Nucleus accumbens (tissue), 56 donors: ENCODE measurements around the gene USP9X.
"Not testable (repeated sequence)": the region's sequence is repeated elsewhere in the genome, so short reads cannot be mapped to it uniquely, and the experiment has no call there.

Experiments
- DNase-seq, 56 donors: peaks; one replicate each; lab custom pipeline; 2025; lab: John Stamatoyannopoulos, UW

The USP9X gene

GRCh38 chrX:41084044-41084892 is 977 bp upstream of the USP9X start:
- peak; percentile 8 to 98 (median 91) for DNase-seq

GRCh38 chrX:41085512-41085877 is 250 bp downstream of the USP9X start:
- DNase-seq, result peak in 46 of 56 donors; percentile 2 to 77 (median 43)

GRCh38 chrX:41085878-41086626 is 807 bp downstream of the USP9X start:
- peak in 51 of 56 donors; percentile 2 to 79 (median 38) for DNase-seq

GRCh38 chrX:41086627-41086932 is 1.3 kb downstream of the USP9X start:
- no peak for DNase-seq

GRCh38 chrX:41087201-41087600 is 2.0 kb downstream of the USP9X start:
- no peak for DNase-seq

GRCh38 chrX:41090568-41091238 is 5.5 kb downstream of the USP9X start:
- DNase-seq, result no peak

- DNase-seq, result no peak
Measured at GRCh38 chrX:41092776-41093175, 7.5 kb downstream of the USP9X start.

GRCh38 chrX:41095174-41095573 is 9.9 kb downstream of the USP9X start:
- no peak for DNase-seq

GRCh38 chrX:41095908-41096307 is 10.7 kb downstream of the USP9X start:
- DNase-seq, result no peak

GRCh38 chrX:41096339-41096955 is 11.2 kb downstream of the USP9X start:
- DNase-seq, result no peak

GRCh38 chrX:41097326-41097725 is 12.1 kb downstream of the USP9X start:
- DNase-seq, result no peak

GRCh38 chrX:41100200-41100599 is 15.0 kb downstream of the USP9X start:
- no peak for DNase-seq

- no peak for DNase-seq
Measured at GRCh38 chrX:41100819-41101218, 15.6 kb downstream of the USP9X start.

- DNase-seq, result no peak
Measured at GRCh38 chrX:41105005-41105404, 19.8 kb downstream of the USP9X start.

- DNase-seq, result not testable (repeated sequence)
Measured at GRCh38 chrX:41106257-41106656, 21.0 kb downstream of the USP9X start.

GRCh38 chrX:41108007-41108406 is 22.8 kb downstream of the USP9X start:
- DNase-seq, result no peak

- no peak for DNase-seq
Measured at GRCh38 chrX:41108463-41109205, 23.4 kb downstream of the USP9X start.

GRCh38 chrX:41110801-41111625 is 25.8 kb downstream of the USP9X start:
- no peak for DNase-seq

- DNase-seq, result peak in 2 of 56 donors; percentile 0 to 2
Measured at GRCh38 chrX:41115104-41115425, 29.8 kb downstream of the USP9X start.

GRCh38 chrX:41116948-41117347 is 31.7 kb downstream of the USP9X start:
- no peak for DNase-seq
